ENCODE measurements around the gene ABCA1.
A peak's percentile ranks its signal among the peaks of the same experiment; 100 is the strongest.

The ABCA1 gene

DNA sequence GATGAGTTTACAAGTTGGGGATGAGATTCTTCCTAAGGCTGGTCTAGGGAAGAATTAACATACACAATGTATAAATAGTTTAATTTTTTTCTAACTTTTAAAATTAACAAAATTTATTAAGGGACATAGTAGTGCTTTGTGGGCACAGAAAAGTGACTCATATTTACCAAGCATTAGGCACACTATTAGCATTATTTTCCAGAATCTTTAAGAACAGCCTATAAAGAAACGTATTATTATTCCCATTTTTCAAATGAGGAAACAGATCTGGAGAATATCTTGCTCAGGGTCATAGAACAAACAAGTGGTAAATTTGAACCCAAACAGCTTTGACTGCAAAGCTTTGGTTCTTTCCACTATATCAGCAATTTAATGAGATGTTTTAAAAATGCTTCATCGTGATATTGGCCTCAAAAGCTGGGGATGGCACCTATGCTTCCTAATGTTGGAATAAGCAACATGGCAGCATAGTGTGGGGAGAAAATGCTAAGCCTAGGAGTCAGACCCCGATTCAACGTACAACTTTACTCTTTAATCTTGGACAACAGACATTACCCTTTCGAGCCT, 55.9 kb downstream of the ABCA1 start:
- H3K27ac ChIP-seq (replicated peaks; ENCODE audit: low read length) = no peak overlapping the region
- H3K9ac ChIP-seq (ENCODE audit: low read depth, low read length, poor library complexity) = no peak overlapping the region
- H3K4me2 ChIP-seq (ENCODE audit: insufficient read depth, low read length, poor library complexity, severe bottlenecking) = no peak overlapping the region
- H3K18ac ChIP-seq (ENCODE audit: low read length) = no peak overlapping the region
- no peak overlapping the region for H2BK15ac ChIP-seq (ENCODE audit: low read length)
- H3K79me1 ChIP-seq (ENCODE audit: low read depth, low read length) = no peaks in the 10 kb centered on the region
- DNase-seq (ENCODE audit: low spot score) = no peak
- H2AK5ac ChIP-seq (ENCODE audit: low read depth, low read length) = no peak overlapping the region
- H4K91ac ChIP-seq (ENCODE audit: low read depth, low read length, poor library complexity) = no peak overlapping the region
- H3K36me3 ChIP-seq (replicated peaks in 1 of 2; ENCODE audit: control insufficient read depth in 2 of 2, insufficient read depth in 2 of 2, low read length in 2 of 2) = peaks cover 8 to 68% of the 10 kb centered on the region in 2 donors
- no peak overlapping the region for H2BK12ac ChIP-seq (ENCODE audit: low read length)
- H3K23ac ChIP-seq (ENCODE audit: low read depth, low read length, poor library complexity) = no peak overlapping the region
- no peak overlapping the region for H3K4me3 ChIP-seq (ENCODE audit: low read length in 2 of 2)
- no peak overlapping the region for H3K14ac ChIP-seq (ENCODE audit: low read length)
- peaks cover 3% of the 10 kb centered on the region in 2 donors for H3K9me3 ChIP-seq (replicated peaks in 1 of 2; ENCODE audit: control insufficient read depth in 2 of 2, insufficient read depth in 1 of 2, low read depth in 1 of 2, low read length in 2 of 2)
- H3K4me1 ChIP-seq (ENCODE audit: control insufficient read depth in 2 of 2, insufficient read depth in 1 of 2, low read depth in 1 of 2, low read length in 2 of 2) = peaks cover 10 to 14% of the 10 kb centered on the region in 2 donors
- no CpG with 5 or more reads among the region's 5 CpGs for WGBS, 2 donors (ENCODE audit: extremely low coverage in 2 of 2, insufficient read length in 2 of 2, insufficient replicate concordance in 1 of 2)
- no peak overlapping the region for H2BK120ac ChIP-seq (ENCODE audit: low read depth, low read length)
- H2BK5ac ChIP-seq (ENCODE audit: low read length) = no peak overlapping the region
- no peak overlapping the region for H4K8ac ChIP-seq (ENCODE audit: low read depth, low read length)
- H3K4ac ChIP-seq (ENCODE audit: low read length) = no peak overlapping the region
- H2AFZ ChIP-seq (ENCODE audit: low read length) = no peak overlapping the region
- no peaks in the 10 kb centered on the region for H3K27me3 ChIP-seq (ENCODE audit: control insufficient read depth in 3 of 3, insufficient read depth in 3 of 3, low read depth in 1 of 3, low read length in 3 of 3)

DNA sequence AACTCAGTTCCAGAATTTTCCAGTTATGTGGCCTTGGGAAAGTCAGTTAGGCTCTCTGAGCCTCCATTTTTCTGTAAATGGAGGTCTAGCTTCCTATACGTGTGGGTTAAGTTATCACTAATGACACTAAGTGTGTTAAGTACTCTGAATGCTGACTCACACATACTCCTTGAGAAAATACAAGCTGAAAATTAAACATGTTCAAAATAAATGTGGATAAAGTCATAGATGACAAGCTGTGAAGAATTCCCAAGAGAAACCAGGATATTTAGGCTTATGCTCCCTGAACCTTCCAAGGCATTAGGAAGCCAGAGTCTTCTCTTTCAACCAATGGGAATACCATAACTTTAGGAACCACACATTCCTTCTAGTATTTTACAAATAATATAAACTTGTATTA, 58.1 kb downstream of the ABCA1 start:
- H3K23ac ChIP-seq (ENCODE audit: low read depth, low read length, poor library complexity) = no peak overlapping the region
- H3K14ac ChIP-seq (ENCODE audit: low read length) = no peak overlapping the region
- no peak overlapping the region for H2BK15ac ChIP-seq (ENCODE audit: low read length)
- no peak overlapping the region for H3K4me3 ChIP-seq (ENCODE audit: low read length in 2 of 2)
- H3K18ac ChIP-seq (ENCODE audit: low read length) = no peak overlapping the region
- peaks cover 0 to 65% of the 10 kb centered on the region in 2 donors for H3K36me3 ChIP-seq (replicated peaks in 1 of 2; ENCODE audit: control insufficient read depth in 2 of 2, insufficient read depth in 2 of 2, low read length in 2 of 2)
- peaks cover 10 to 14% of the 10 kb centered on the region in 2 donors for H3K4me1 ChIP-seq (ENCODE audit: control insufficient read depth in 2 of 2, insufficient read depth in 1 of 2, low read depth in 1 of 2, low read length in 2 of 2)
- H3K4ac ChIP-seq (ENCODE audit: low read length) = no peak overlapping the region
- H3K4me2 ChIP-seq (ENCODE audit: insufficient read depth, low read length, poor library complexity, severe bottlenecking) = no peak overlapping the region
- H3K27me3 ChIP-seq (ENCODE audit: control insufficient read depth in 3 of 3, insufficient read depth in 3 of 3, low read depth in 1 of 3, low read length in 3 of 3) = no peaks in the 10 kb centered on the region
- DNase-seq (ENCODE audit: low spot score) = no peak
- no peak overlapping the region for H2AFZ ChIP-seq (ENCODE audit: low read length)
- no peak overlapping the region for H2AK5ac ChIP-seq (ENCODE audit: low read depth, low read length)
- peaks cover 0 to 3% of the 10 kb centered on the region in 2 donors for H3K9me3 ChIP-seq (replicated peaks in 1 of 2; ENCODE audit: control insufficient read depth in 2 of 2, insufficient read depth in 1 of 2, low read depth in 1 of 2, low read length in 2 of 2)
- no peak overlapping the region for H2BK5ac ChIP-seq (ENCODE audit: low read length)
- no peak overlapping the region for H3K27ac ChIP-seq (replicated peaks; ENCODE audit: low read length)
- H2BK120ac ChIP-seq (ENCODE audit: low read depth, low read length) = no peak overlapping the region
- no peaks in the 10 kb centered on the region for H3K79me1 ChIP-seq (ENCODE audit: low read depth, low read length)
- H3K9ac ChIP-seq (ENCODE audit: low read depth, low read length, poor library complexity) = no peak overlapping the region
- WGBS, 2 donors (ENCODE audit: extremely low coverage in 2 of 2, insufficient read length in 2 of 2, insufficient replicate concordance in 1 of 2) = no CpG with 5 or more reads among the region's 1 CpG
- no peak overlapping the region for H2BK12ac ChIP-seq (ENCODE audit: low read length)
- no peak overlapping the region for H4K91ac ChIP-seq (ENCODE audit: low read depth, low read length, poor library complexity)
- no peak overlapping the region for H4K8ac ChIP-seq (ENCODE audit: low read depth, low read length)

DNA sequence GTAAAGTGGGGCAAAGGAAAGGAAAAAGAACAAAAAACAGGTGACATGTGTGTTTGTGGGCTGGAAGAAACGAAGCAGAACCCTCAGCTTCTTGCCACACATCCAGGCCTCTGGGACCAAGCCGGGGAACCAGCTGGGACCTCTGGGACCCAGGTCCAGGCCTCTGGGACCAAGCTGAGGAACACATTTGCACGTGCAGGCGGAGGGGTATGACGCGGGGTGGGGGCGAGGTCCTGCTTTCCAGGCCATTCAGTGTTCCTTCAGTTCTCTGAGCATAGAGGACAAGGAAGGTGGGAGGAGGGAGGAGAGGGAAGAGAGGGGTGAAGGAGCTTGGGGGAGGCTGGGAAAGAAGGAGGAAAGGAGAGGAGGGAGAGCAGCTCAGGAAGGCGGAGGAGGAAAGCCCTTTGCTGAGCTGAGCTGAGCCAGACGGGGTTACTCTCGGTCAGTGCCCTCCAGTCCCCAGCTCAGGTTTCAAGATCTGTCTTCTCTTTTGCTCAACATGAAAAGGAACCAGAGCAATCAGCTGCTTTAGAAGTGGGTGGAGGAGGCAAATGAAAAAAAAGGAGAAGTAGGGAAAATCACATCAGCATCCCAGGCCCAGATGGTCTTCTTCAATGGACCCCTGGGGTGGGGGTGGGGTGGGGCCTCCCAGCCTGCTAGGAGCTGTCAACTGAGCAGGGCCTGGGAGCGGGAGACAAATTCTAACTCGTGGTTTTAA, 59.1 kb downstream of the ABCA1 start:
- H2AK5ac ChIP-seq (ENCODE audit: low read depth, low read length) = no peak overlapping the region
- H3K4me2 ChIP-seq (ENCODE audit: insufficient read depth, low read length, poor library complexity, severe bottlenecking) = no peak overlapping the region
- H3K18ac ChIP-seq (ENCODE audit: low read length) = peak overlapping the region; percentile 76
- no peak overlapping the region for H3K9ac ChIP-seq (ENCODE audit: low read depth, low read length, poor library complexity)
- WGBS, 2 donors (ENCODE audit: extremely low coverage in 2 of 2, insufficient read length in 2 of 2, insufficient replicate concordance in 1 of 2) = no CpG with 5 or more reads among the region's 12 CpGs
- peaks cover 0 to 61% of the 10 kb centered on the region in 2 donors for H3K36me3 ChIP-seq (replicated peaks in 1 of 2; ENCODE audit: control insufficient read depth in 2 of 2, insufficient read depth in 2 of 2, low read length in 2 of 2)
- no peak overlapping the region for H2BK5ac ChIP-seq (ENCODE audit: low read length)
- peaks cover 10 to 14% of the 10 kb centered on the region in 2 donors for H3K4me1 ChIP-seq (ENCODE audit: control insufficient read depth in 2 of 2, insufficient read depth in 1 of 2, low read depth in 1 of 2, low read length in 2 of 2)
- peak; percentile 79 for DNase-seq (ENCODE audit: low spot score)
- H3K27ac ChIP-seq (replicated peaks; ENCODE audit: low read length) = peak overlapping the region; percentile 77
- H3K79me1 ChIP-seq (ENCODE audit: low read depth, low read length) = no peaks in the 10 kb centered on the region
- no peaks in the 10 kb centered on the region for H3K9me3 ChIP-seq (replicated peaks in 1 of 2; ENCODE audit: control insufficient read depth in 2 of 2, insufficient read depth in 1 of 2, low read depth in 1 of 2, low read length in 2 of 2)
- no peak overlapping the region for H4K8ac ChIP-seq (ENCODE audit: low read depth, low read length)
- H3K4me3 ChIP-seq (ENCODE audit: low read length in 2 of 2) = no peak overlapping the region
- H2BK120ac ChIP-seq (ENCODE audit: low read depth, low read length) = no peak overlapping the region
- H3K14ac ChIP-seq (ENCODE audit: low read length) = no peak overlapping the region
- H3K4ac ChIP-seq (ENCODE audit: low read length) = no peak overlapping the region
- no peak overlapping the region for H2BK15ac ChIP-seq (ENCODE audit: low read length)
- no peak overlapping the region for H2BK12ac ChIP-seq (ENCODE audit: low read length)
- no peaks in the 10 kb centered on the region for H3K27me3 ChIP-seq (ENCODE audit: control insufficient read depth in 3 of 3, insufficient read depth in 3 of 3, low read depth in 1 of 3, low read length in 3 of 3)
- no peak overlapping the region for H2AFZ ChIP-seq (ENCODE audit: low read length)
- H3K23ac ChIP-seq (ENCODE audit: low read depth, low read length, poor library complexity) = no peak overlapping the region
- no peak overlapping the region for H4K91ac ChIP-seq (ENCODE audit: low read depth, low read length, poor library complexity)

DNA sequence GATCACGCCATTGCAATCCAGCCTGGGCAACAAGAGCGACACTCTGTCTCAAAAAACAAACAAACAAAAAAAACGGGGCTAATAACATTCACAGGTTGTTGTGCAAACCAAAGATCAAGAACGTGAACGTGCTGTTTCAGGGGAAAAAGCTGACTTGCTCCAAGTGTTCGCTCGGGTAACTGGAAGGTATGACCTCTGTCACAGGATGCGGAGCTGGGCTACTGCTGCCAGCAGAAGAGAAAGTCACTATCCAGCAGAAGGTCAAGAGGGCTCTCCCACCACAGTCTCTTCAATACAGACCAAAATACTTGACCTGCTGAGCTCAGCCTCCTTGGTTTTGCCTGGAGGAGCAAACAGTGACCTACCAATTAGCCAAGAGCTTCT, 59.7 kb downstream of the ABCA1 start:
- Histone ChIP-seq H3K9me3 (replicated peaks in 1 of 2; ENCODE audit: control insufficient read depth in 2 of 2, insufficient read depth in 1 of 2, low read depth in 1 of 2, low read length in 2 of 2) (no peaks in the 10 kb centered on the region), H2BK5ac (ENCODE audit: low read length) (no peak overlapping the region), H3K4me1 (ENCODE audit: control insufficient read depth in 2 of 2, insufficient read depth in 1 of 2, low read depth in 1 of 2, low read length in 2 of 2) (peaks cover 12 to 14% of the 10 kb centered on the region in 2 donors), H3K36me3 (replicated peaks in 1 of 2; ENCODE audit: control insufficient read depth in 2 of 2, insufficient read depth in 2 of 2, low read length in 2 of 2) (peaks cover 0 to 56% of the 10 kb centered on the region in 2 donors), H2AFZ (ENCODE audit: low read length) (no peak overlapping the region), H3K18ac (ENCODE audit: low read length) (peak overlapping the region; percentile 76), H4K91ac (ENCODE audit: low read depth, low read length, poor library complexity) (no peak overlapping the region), H3K27me3 (ENCODE audit: control insufficient read depth in 3 of 3, insufficient read depth in 3 of 3, low read depth in 1 of 3, low read length in 3 of 3) (no peaks in the 10 kb centered on the region), H3K14ac (ENCODE audit: low read length) (no peak overlapping the region), H3K4me2 (ENCODE audit: insufficient read depth, low read length, poor library complexity, severe bottlenecking) (no peak overlapping the region), H2BK120ac (ENCODE audit: low read depth, low read length) (no peak overlapping the region), H3K4me3 (ENCODE audit: low read length in 2 of 2) (no peak overlapping the region), H3K4ac (ENCODE audit: low read length) (no peak overlapping the region), H3K27ac (replicated peaks; ENCODE audit: low read length) (peak overlapping the region; percentile 45), H3K9ac (ENCODE audit: low read depth, low read length, poor library complexity) (no peak overlapping the region), H2BK15ac (ENCODE audit: low read length) (no peak overlapping the region), H2BK12ac (ENCODE audit: low read length) (no peak overlapping the region), H4K8ac (ENCODE audit: low read depth, low read length) (no peak overlapping the region), H2AK5ac (ENCODE audit: low read depth, low read length) (no peak overlapping the region), H3K23ac (ENCODE audit: low read depth, low read length, poor library complexity) (no peak overlapping the region), H3K79me1 (ENCODE audit: low read depth, low read length) (no peaks in the 10 kb centered on the region)
- WGBS, 2 donors (ENCODE audit: extremely low coverage in 2 of 2, insufficient read length in 2 of 2, insufficient replicate concordance in 1 of 2) = no CpG with 5 or more reads among the region's 8 CpGs
- DNase-seq (ENCODE audit: low spot score) = no peak

All from neuronal stem cell (in vitro differentiated cells).